HG03066 (cell line): Measurements from ENCODE around the gene CXADR.

Source experiments
- ATAC-seq: cut with Tn5 transposase; IDR thresholded peaks from one replicate; pipeline ENCODE4 v1.9.1; 2021; ENCODE audit warnings: low read depth; ENCODE audit not compliant: unreplicated experiment

Gene CXADR

DNA sequence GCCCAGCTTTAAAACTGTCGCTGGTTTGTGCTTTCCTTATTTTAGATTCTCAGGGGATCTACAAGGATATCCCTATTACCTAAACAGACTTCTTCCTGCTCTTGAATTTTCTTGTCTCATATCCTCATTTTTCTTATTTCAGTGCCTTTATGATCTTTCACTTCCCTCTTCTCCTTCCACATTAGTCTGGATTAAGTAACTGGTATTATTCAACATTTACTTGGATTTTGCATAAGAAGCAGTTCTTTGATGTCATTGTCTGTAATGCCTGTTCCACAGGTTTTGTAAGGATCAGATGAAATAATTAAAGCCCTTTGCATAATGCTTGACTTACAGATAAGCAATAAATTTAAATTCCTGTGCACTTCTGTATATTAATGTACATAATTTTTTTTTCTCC lies 26.5 kb downstream of the CXADR start:
- no peak for ATAC-seq

DNA sequence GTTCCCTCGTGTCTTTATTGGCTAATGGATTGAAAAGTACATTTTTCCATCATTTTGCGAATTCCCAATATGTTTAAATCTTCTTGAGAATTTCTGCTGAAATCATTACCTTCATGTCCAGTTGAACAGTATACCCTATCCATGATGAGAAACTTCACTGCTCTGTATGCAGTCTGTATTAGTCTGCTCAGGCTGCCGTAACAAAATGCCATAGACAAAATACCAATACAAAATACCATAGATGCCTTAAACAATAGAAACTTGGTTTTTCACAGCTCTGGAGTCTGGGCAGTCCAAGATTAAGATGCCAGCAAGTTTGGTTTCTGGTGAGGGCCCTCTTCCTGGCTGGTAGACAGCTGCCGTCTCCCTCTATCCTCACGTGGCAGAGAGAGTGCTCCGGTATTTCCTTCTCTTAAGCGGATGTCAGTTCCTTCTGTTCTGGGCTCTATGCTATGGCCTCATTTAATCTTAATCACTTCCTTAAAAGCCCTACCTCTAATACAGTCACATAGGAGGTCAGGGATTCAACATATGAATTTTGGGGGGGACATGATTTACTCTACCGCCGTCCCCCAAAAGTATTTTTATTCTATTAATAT lies 27.0 kb downstream of the CXADR start:
- ATAC-seq, result no peak

DNA sequence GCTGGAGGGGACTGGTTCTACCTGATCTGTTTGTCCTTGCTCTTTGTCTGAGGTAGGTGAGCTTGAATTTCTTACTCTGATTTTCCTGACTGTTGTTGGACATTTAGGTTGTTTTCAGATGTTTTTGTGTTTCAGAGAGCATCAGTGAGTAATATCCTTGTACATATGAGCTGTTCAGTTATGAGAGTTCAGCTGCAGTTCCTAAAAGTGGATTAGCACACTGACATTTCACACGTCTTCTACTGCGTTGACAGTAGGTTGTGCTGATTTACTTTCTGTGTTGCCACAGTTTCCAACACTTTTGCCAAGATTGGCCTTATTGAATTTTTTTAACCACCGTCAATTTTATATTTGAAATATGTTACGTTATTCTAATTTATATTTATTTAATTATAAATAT lies 27.7 kb downstream of the CXADR start:
- no peak for ATAC-seq

DNA sequence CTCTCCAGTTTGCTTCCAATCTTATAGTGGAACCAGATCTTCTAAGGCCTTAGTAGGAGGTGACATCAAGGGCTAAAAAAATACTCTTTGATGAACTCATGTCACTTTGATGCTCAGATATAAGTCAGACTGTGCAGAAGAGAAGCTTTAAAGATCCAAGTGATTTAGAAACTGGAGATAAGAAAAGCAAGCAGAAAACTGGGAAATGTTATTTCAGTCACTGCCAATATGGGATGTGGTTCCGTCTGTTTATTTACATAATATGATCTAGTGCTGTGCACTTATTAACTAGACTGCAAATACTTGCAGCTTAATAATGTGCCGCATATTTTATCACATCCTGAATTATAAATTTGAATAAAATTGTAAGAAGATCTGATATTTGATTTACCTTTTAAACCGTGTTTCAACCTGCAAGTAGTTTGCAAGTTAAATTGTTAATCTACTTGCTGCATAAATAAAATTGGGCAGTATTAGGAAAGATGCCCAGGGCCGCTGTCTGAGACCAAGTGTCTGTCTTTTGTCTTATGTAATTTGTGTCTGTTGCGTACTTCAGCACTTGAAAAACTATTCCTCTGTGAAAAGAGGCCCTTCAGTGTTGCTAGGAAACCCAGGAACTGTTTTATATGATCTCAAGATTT lies 29.6 kb downstream of the CXADR start:
- ATAC-seq, result no peak

DNA sequence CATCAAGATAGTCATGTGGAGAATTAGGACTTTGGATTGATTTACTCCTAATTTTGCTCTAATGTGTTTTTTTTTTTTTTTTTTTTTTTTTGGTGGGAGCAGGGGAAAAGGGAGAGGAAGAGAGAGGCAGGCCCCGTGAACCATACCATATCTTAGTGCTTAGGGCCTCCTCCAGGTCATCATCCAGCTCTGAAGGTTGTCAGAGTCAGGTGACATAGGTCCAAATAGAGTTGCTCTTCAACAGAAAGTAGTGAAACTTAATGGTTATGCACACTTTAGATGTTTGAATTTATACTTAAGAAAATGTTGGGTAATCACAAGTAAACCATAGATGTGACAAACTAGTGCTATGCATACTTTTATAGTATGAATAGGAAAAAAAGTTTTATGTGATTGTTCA lies 32.2 kb downstream of the CXADR start:
- no peak for ATAC-seq

DNA sequence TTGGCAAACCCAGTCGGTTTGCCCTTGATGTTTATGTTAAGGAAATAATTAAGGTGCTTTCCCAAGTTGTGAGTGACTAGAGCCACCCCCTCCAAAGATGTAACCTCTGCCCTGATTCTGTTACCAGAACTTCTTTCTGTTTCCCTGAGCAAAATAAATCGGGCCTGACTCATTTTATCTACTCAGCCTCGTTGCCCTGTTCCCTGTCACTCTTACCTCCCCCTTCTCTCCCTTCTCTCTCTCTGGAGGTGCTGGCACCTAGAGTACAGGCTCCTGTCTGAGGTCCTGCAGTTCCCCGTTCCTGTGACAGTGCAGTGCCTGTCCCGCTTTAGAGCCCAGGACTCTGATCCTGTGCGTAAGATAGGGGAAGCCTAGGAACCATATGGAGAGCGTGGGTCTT lies 35.4 kb downstream of the CXADR start:
- ATAC-seq, result no peak

DNA sequence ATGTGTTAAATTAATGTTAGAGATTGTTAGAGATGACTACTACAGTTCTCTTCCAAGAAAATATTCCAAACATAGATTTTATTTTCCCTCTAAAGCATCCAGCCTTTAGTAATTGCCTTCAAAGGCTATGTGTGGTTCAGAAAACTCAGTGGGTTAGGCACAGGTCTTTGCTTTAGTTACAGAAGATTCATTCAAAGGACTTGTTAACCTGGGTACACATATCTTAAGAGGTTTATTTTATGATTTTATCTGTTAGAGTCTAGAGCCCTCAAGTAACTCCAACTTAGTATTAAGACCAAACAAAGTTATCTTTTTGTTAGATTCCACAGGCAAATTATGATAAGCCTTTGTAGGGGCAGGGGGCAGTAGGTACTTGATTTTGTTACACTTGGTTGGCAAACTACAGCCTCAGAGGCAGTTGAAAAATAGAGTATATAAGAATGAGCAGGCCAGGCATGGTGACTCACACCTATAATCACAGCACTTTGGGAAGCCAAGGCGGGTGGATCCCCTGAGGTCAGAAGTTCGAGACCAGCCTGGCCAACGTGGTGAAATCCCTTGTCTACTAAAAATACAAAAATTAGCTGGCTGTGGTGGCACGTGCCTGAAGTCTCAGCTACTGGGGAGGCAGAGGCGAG lies 37.9 kb downstream of the CXADR start:
- ATAC-seq, result no peak

DNA sequence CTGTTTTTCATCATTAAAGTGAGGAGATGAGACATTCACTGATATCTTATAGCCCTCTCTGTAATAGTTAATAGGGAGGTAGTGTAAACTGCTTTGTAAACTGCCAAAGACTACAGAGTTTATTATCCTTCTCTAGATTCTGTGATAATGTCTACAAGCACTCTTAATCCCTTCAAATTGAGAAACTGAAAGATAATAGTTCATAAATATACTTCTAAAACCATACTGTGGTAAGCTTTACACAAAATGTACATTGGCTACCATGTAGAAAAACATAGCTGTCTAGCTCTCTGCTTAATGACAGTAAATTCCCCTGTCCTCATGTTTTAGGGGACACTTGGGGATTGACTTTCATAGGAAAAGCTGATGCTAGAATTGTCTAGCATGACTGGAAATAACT lies 39.6 kb downstream of the CXADR start:
- ATAC-seq, result no peak

DNA sequence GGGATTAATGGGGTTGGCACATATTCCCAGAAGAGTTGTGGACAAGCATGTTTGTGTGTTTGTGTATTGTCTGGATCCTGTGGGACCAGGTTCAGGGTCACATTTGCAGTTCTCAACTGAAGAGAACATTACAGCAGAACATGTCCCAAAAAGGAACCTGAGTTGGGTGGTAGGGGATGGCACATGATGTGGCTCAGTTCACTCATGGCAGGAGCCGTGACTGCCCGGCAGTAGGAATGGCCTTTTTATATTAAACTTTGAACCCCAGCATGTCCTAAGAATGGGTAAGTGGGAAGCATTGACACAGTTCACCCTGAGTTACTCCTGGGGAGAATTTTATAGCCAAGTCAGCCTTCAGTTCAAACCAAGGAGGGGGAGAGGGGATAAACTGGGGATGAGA lies 41.3 kb downstream of the CXADR start:
- no peak for ATAC-seq

DNA sequence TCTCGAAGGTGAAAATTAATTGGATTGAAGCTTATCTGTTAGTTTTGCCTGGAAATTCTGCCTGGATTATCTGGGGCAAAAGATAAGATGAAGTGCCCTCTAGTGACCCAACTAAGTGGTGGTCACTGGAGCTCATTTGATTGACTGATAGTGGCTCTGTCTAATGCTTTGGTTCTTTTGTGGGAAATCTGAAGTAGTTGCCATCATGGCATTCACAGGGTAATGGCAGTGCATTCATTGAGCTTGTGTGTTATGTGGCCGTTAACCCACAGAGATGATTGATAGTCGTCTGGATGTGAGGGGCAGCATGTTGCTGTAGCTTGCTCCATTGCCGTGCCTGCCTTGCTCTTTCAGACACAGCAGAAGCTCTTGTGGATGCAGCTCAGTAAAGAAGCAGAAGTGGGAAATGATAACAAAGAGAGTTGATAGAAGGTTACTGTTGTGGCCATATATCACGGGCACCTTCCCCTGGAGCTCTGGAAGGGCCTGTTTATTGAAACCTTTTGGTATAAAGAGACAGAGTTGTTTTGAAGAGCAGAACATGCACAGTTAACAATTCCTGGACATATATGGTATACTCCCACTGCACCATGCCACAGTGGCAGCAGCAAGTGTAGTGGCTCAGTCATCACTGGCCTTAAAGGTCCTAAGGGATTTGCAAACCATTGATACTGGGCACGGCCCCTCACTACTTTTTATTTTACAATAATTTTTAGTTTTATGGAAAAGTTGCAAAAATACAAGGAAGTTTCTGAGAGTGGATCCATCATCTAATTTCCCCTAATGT lies 42.0 kb downstream of the CXADR start:
- no peak for ATAC-seq

DNA sequence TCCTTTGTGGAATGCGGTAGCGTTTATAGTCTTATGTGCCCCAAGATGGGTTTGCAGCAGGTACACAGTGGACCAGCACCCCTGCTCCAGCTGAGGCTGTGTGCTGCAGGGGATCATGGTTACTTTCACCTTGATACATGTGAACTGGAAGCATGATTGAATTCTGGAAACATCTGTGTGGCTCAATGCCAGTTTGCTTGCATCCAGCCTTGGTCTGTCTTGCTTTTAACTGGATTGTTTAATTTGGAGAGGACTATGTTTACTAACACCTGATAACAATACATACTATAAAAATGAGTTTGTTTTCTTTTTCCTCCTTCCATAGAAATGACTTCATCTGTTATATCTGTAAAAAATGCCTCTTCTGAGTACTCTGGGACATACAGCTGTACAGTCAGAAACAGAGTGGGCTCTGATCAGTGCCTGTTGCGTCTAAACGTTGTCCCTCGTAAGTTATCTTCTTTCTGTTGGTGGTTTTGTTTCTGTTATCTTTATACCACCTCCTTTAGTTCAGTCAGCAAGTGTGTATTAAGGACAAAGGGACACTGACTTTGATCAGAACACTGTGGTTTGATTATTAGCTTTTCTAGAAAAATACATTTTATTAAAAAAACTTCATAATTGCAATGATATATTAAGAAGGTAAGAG lies 47.7 kb downstream of the CXADR start:
- no peak for ATAC-seq

DNA sequence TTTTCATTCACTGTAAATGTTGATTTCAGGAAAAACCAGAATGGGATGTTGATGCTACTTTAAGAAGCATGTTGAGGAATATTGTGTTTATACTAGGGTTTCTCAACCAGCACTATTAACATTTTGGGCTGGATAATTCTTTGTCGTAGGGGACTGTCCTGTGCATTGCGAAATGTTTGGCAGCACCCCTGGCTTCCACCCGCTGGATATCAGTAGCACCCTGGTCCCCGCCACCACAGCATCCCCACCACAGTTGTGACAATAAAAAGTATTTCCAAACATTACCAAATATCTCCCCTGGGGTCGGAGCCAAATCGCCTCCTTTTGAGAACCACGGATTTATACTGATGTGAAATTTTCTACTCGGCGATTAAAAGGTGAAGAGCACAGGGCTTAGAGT lies 57.9 kb downstream of the CXADR start:
- ATAC-seq, result no peak

DNA sequence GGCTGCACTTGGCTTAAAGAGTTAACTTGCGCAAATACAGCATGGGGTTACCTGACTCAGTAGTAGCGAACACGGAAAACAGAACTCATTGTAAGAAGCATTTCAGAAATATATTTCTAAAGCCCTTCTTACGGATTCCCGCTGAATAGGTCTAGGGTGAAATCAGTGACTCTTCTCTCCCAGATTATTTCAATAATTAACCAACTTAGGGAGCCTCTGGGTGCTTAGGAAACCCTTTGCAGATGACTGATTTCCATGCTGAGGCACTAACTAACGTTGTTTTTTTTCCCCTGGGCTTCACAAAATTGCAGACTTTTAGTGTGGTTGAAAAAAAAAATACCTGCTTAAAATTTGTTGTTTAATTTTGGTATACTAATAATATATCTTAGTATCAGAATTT lies 59.6 kb downstream of the CXADR start:
- ATAC-seq, result no peak

DNA sequence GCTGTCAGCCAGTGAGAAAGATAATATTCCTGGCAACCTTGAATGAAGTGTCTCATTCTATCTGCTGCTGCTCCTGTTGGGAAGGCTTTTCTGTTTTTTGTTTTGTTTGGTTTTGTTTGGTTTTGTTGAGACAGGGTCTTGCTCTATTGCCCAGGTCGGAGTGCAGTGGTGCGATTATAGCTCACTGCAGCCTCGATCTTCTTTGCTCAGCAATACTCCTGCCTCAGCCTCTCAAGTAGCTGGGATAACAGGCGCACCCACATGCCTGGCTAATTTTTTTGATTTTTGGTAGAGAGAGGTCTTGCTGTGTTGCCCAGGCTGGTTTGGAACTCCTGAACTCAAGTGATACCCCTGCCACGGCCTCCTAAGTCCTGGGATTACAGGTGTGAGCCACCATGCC lies 62.2 kb downstream of the CXADR start:
- no peak for ATAC-seq

DNA sequence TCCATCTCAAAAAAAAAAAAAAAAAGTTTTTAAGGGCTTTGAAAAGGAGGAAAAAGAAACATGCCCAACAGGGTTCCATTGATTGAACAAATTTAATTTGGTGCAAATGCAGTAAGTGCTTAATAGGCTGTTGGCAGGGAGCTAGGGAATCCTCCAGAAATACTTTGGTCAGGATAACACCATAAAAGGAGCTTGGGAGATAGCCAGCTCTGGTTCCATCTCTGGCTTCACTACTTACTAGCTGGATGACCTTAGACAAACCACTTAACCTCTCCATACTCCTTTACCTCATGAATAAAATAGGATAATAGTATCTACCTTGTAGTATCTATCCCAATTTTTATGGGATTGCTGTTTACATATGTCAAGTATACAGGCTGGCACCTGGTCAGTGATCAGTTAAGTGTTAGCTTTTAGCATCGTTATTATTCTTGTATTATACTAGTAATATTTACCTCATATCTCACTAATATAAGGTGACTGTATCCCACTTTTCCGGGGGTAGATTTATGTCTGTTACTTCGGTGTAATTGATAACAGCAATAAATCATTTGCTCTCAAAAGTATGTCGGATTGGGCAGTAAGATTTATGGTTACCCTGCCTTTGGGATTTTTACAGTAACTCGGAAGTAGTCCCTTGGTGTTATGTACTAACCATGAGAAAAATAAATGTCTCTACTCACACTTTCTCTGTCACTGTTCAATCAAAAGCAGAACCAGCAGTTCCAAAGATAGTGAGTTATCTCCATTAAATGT lies 63.4 kb downstream of the CXADR start:
- ATAC-seq, result no peak

DNA sequence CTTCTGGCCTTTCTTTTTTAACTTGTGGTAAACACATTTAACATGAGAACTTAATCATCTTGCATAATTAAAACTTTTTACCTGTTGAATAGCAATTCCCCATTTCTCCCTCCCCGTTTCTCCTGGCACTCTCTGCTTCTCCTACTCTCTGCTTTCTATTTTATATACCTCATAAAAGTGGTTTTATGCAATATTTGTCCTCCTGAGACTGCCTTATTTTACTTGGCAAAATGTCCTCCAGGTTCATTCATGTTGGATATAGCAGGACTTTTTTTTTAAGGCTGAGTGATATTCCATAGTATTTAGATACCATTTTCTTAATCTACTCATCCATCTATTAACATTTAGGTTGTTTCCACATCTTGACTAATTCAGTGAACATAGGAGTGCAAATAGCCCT lies 64.9 kb downstream of the CXADR start:
- ATAC-seq, result no peak

DNA sequence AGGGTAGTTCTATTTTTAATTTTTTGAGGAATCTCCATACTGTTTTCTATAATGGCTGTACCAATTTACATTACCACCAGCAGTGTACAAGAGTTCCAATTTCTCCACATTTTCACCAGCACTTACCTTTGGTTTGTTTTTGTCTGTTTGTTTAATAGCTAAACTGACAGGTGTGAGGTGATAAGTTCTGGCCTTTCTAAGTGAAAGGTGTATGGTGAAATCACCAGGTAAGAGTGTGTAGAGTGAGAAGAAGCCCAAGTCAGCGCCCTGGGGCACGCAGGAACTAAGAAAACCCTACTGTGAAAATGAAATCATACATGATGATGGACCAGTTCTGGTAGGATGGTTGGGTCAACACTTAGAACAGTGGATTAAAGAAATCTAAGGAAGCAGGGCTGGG lies 65.3 kb downstream of the CXADR start:
- ATAC-seq, result no peak

DNA sequence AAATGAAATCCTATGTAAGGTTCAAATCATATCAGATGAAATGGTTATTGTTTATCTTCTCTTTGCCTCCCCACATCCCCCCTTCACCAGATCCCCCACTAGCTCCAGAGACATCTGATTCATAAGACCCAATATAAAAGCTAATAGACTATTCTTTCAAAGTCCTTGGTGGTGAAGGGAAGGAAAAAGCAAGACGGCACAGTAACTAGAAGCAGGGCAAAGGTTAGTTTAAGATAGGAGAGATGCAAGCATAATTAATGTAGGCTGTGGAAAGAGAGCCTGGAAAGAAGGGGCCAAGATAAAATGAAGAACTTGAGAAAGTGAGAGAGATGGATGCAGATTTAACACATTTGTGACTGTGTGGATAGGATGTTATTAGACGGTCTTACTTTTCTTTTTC lies 66.0 kb downstream of the CXADR start:
- no peak for ATAC-seq

DNA sequence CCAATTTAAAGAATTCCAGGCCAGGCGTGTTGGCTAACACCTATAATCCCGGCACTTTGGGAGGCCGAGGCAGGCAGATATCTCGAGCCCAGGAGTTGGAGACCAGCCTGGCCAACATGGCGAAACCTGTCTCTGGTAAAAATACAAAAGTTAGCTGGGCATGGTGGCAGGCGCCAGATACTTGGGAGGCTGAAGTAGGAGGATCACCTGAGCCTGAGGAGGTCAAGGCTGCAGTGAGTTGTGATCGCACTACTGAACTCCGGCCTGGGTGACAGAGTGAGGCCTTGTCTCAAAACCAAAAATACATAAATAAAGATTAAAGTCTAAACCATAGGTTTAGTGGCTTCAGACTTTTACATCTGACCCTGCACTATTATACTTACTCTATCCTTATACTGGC lies 67.5 kb downstream of the CXADR start:
- no peak for ATAC-seq

DNA sequence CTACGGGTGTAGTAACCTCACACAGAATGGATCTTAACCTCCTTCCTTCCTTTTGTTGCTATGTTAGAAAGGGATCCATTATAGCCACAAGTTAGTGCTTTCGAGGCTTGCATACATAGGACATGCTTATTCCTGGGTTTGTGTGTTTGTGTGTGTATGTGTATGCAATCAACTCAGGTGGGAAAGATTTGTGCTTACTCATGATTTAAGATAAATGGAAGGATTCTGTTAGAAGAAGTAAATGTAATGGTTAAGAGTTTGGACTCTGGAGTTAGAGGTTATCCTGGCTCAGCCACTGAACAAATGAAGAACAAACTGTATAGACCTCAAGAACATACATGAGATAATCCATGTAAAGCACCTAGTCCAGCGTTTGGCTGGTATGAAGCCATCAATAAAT lies 71.1 kb downstream of the CXADR start:
- ATAC-seq, result no peak
